Anterior cingulate cortex (tissue), 58 donors: ENCODE measurements around the gene WDR1.

Experiments
- DNase-seq, 58 donors: peaks; one replicate each; lab custom pipeline; 2025; lab: John Stamatoyannopoulos, UW

WDR1 gene

GRCh38 chr4:10077076-10077475 lies 39.5 kb downstream of the WDR1 start:
- no peak for DNase-seq

- peak in 1 of 58 donors; percentile 45 for DNase-seq
Measured at GRCh38 chr4:10075953-10076391, 40.6 kb downstream of the WDR1 start.

GRCh38 chr4:10075158-10075863 lies 41.3 kb downstream of the WDR1 start:
- DNase-seq = no peak

- DNase-seq = peak in 12 of 58 donors; percentile 13 to 66 (median 28)
Measured at GRCh38 chr4:10074767-10075105, 41.9 kb downstream of the WDR1 start.

GRCh38 chr4:10074076-10074766 lies 42.4 kb downstream of the WDR1 start:
- no peak for DNase-seq

- no peak for DNase-seq
Measured at GRCh38 chr4:10072420-10073017, 44.1 kb downstream of the WDR1 start.

- no peak for DNase-seq
Measured at GRCh38 chr4:10069075-10069642, 47.4 kb downstream of the WDR1 start.

GRCh38 chr4:10066670-10067651 lies 49.6 kb downstream of the WDR1 start:
- DNase-seq = no peak

GRCh38 chr4:10066206-10066605 lies 50.4 kb downstream of the WDR1 start:
- no peak for DNase-seq

GRCh38 chr4:10063544-10064300 lies 52.9 kb downstream of the WDR1 start:
- peak in 55 of 58 donors; percentile 23 to 91 (median 72) for DNase-seq

- DNase-seq = no peak
Measured at GRCh38 chr4:10061650-10062415, 54.8 kb downstream of the WDR1 start.

- DNase-seq = no peak
Measured at GRCh38 chr4:10058371-10058770, 58.2 kb downstream of the WDR1 start.

- no peak for DNase-seq
Measured at GRCh38 chr4:10057023-10057395, 59.6 kb downstream of the WDR1 start.

GRCh38 chr4:10056334-10057022 lies 60.1 kb downstream of the WDR1 start:
- DNase-seq = no peak

GRCh38 chr4:10055871-10056270 lies 60.7 kb downstream of the WDR1 start:
- DNase-seq = no peak

GRCh38 chr4:10054571-10055041 lies 62.0 kb downstream of the WDR1 start:
- DNase-seq = no peak

GRCh38 chr4:10053635-10054453 lies 62.8 kb downstream of the WDR1 start:
- no peak for DNase-seq
